GM06990 (cell line): ENCODE results near the gene GRIK2.

Experiments
- DNase-seq: peaks from one replicate; pipeline ENCODE4 v3.0.0-alpha.2; 2011; ENCODE audit not compliant: insufficient read length; ENCODE audit errors: extremely low read depth
- H3K27me3 ChIP-seq: replicated peaks from 2 replicates; pipeline ENCODE4 v1.6.0; 2011; ENCODE audit warnings: low read length; ENCODE audit not compliant: control insufficient read depth, insufficient read depth
- H3K36me3 ChIP-seq: 2 replicates; pipeline ENCODE4 v1.5.1; 2011; ENCODE audit warnings: low read length; ENCODE audit not compliant: control insufficient read depth, insufficient read depth
- H3K4me3 ChIP-seq: replicated peaks from 2 replicates; pipeline ENCODE4 v1.5.1; 2011; ENCODE audit warnings: low read depth, mild to moderate bottlenecking, control low read depth, low read length
- TF ChIP-seq, protein P1 (sequence below): IDR thresholded peaks from 2 replicates; pipeline ENCODE4 v1.5.1; 2011; ENCODE audit warnings: low read length, control low read depth, mild to moderate bottlenecking, inconsistent platforms; ENCODE audit not compliant: insufficient read depth, poor library complexity, severe bottlenecking

The GRIK2 gene

DNA sequence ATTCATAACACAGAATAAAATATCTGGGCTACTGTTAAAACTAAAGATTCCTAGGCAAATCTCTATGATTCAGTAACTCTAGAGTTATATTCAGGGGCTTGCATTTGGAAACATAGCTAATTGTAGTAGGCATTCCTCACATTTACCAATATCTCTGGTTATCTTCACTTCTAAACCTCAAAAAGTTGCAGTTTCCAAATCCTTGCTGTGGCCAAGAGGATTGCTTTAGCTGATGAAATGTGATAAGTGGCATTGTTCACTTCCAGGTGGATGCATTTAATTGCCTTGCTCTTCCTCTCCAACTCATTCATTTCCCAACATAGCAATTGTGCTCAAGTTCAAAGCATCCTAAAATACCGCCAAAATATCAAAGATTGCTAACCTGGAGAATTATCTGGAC is 246.6 kb downstream of the GRIK2 start:
- no peak for DNase-seq
- Histone ChIP-seq H3K4me3 (no peak overlapping the region), H3K36me3 (no peaks in the 10 kb centered on the region), H3K27me3 (no peaks in the 10 kb centered on the region)
- TF ChIP-seq, protein P1, sequence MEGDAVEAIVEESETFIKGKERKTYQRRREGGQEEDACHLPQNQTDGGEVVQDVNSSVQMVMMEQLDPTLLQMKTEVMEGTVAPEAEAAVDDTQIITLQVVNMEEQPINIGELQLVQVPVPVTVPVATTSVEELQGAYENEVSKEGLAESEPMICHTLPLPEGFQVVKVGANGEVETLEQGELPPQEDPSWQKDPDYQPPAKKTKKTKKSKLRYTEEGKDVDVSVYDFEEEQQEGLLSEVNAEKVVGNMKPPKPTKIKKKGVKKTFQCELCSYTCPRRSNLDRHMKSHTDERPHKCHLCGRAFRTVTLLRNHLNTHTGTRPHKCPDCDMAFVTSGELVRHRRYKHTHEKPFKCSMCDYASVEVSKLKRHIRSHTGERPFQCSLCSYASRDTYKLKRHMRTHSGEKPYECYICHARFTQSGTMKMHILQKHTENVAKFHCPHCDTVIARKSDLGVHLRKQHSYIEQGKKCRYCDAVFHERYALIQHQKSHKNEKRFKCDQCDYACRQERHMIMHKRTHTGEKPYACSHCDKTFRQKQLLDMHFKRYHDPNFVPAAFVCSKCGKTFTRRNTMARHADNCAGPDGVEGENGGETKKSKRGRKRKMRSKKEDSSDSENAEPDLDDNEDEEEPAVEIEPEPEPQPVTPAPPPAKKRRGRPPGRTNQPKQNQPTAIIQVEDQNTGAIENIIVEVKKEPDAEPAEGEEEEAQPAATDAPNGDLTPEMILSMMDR = no peak

DNA sequence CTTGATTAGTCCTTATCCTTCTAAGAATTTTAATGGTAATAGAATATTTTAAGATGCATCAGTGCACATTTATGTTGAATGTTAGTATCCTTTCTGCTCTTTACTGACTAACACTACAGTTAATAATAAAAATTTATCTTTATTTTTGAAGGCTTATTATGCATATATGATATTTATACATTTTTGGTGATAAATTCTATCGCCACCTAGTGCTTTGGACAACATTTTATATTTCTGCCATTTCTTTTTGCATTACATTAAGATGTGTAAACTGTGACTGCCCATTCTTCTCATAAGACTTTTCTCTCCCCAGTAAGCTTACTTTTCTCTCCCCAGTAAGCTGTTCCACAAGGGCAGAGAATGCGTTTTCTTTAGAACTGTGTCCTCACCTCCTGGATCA is 252.3 kb downstream of the GRIK2 start:
- no peak for DNase-seq
- H3K36me3 ChIP-seq = no peaks in the 10 kb centered on the region
- no peak overlapping the region for H3K4me3 ChIP-seq
- H3K27me3 ChIP-seq = no peaks in the 10 kb centered on the region
- TF ChIP-seq, protein P1 = no peak

DNA sequence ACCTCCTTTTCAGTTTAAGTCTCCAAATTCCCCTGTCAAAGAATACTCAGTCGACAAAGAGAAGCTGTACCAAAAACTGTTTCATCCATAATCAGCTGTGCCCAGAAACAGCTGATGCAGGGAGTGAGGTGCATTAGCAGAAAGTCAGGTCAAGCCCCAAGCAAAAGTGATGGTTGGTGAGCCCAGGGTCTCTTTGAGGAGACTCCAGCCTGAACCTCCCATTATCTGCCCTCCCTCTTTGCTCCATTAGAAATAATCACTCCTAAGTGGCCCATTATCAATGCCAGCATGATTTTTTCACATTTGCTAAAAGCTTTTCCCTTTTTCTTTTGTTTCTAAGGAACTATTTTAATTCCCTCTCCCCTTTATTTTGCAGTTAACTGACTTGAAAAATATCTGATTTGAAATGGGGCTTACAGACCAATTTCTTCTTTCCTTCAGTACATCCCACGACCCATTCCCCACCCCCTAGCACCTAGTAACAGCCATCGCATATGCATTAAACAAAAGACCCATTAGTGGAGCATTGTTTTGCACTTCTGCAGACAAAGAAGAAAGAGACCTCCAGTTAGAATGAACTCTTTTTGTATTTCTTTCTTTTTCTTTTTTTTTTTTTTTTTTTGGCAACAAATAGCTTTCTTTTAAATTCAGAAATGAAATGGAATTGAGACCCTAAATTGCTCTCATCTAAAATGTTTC is 257.0 kb downstream of the GRIK2 start:
- H3K36me3 ChIP-seq = no peaks in the 10 kb centered on the region
- no peak for DNase-seq
- H3K4me3 ChIP-seq = no peak overlapping the region
- no peaks in the 10 kb centered on the region for H3K27me3 ChIP-seq
- TF ChIP-seq, protein P1 = no peak

DNA sequence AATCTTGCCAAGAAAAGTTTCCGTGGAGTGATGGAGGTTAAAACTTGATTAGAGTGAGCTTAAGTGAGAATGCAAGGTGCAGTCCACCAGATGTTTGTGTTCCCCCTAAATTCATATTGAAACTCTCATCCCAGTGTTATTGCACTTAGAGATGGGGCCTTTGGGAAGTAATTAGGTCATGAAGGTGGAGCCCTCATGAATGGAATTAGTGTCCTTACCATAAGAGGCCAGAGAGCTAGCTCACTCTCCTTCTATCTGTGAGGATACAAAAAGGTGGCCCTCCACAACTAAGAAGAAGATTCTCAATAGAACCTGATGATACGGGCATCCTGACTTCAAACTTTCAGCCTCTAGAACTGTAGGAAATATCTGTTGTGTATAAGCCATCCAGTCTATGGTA is 258.6 kb downstream of the GRIK2 start:
- H3K36me3 ChIP-seq = no peaks in the 10 kb centered on the region
- TF ChIP-seq, protein P1 = no peak
- H3K27me3 ChIP-seq = no peaks in the 10 kb centered on the region
- no peak for DNase-seq
- no peak overlapping the region for H3K4me3 ChIP-seq

DNA sequence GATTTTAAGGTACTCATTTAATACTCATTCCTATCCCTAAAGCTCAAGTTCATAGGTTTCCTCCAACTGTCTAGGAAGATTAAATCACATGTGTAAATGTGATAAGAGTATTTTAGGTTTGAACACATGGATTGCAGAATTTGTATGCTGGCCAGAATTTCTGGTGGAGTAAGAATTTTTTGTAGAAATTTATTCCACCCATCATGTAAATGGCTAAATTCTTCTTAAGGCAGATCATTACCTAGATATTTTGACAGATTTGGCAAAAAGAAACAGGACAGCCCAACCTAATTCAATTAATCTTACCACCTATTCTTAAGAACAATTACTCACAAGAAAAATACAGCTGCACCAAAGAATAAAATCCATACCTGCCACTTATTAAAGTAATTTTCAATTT is 261.6 kb downstream of the GRIK2 start:
- H3K27me3 ChIP-seq = no peaks in the 10 kb centered on the region
- TF ChIP-seq, protein P1 = no peak
- H3K36me3 ChIP-seq = no peaks in the 10 kb centered on the region
- no peak for DNase-seq
- no peak overlapping the region for H3K4me3 ChIP-seq
